PC-9 (cell line): Measurements from ENCODE around the gene DDX23.

ENCODE experiments used
- CTCF ChIP-seq: fragments of 200-600 bp; sonication (generic); conservative IDR thresholded peaks from 2 replicates; pipeline ENCODE4 v1.6.1; 2017; ENCODE audit warnings: mixed run types, antibody characterized with exemption, mild to moderate bottlenecking, moderate library complexity
- EZH2 ChIP-seq: fragments of 200-600 bp; sonication (generic); IDR thresholded peaks from 2 replicates; pipeline ENCODE4 v1.8.0; 2017; ENCODE audit warnings: antibody characterized with exemption, low read depth

- TF ChIP-seq CTCF, result no peak
- no peak for TF ChIP-seq EZH2
Observed at GRCh38 chr12:48782457-48783395, 69.2 kb downstream of the DDX23 start.
